T-helper 17 cell (primary cell): ENCODE data around the gene CTNNA2. TPM values are rescaled to one million over a fixed set of nuclear protein-coding genes. Genes with fewer than 3 reads are reported as not detected.
"Not testable (repeated sequence)": the region's sequence is repeated elsewhere in the genome, so short reads cannot be mapped to it uniquely, and the experiment has no call there.

Source experiments
- ATAC-seq: fragments of 150-1000 bp; cut with Tn5 transposase; 2 replicates; pipeline ENCODE4 v1.10.0; 2021; ENCODE audit warnings: mild to moderate bottlenecking, moderate library complexity
- DNase-seq, 3 donors: peaks; one replicate each; pipeline versions ENCODE4 v3.0.0 to v3.0.0-alpha.2; 2020 to 2021
- H3K9me3 ChIP-seq: one replicate; pipeline ENCODE4 v1.7.0; 2013; ENCODE audit warnings: low read length, mild to moderate bottlenecking; ENCODE audit not compliant: control insufficient read depth, poor library complexity, severe bottlenecking
- H3K27ac Mint-ChIP-seq: one replicate; pipeline ENCODE4 v1.8.0; 2022; ENCODE audit warnings: mild to moderate bottlenecking, moderate library complexity, mixed read lengths
- H3K27me3 Mint-ChIP-seq: one replicate; pipeline ENCODE4 v1.8.0; 2022; ENCODE audit warnings: mixed read lengths
- H3K36me3 Mint-ChIP-seq: one replicate; pipeline ENCODE4 v1.8.0; 2022; ENCODE audit warnings: low read depth, mixed read lengths
- H3K4me1 Mint-ChIP-seq: one replicate; pipeline ENCODE4 v1.8.0; 2022; ENCODE audit warnings: mild to moderate bottlenecking, mixed read lengths
- H3K4me3 Mint-ChIP-seq: one replicate; pipeline ENCODE4 v1.8.0; 2022; ENCODE audit warnings: mild to moderate bottlenecking, moderate library complexity, mixed read lengths
- total RNA-seq, 4 donors: library from RNA in 2 of 4; stranded (reverse) in 2 of 4; gene quantifications; one replicate each; pipeline ENCODE4 v1.2.3 and lab custom pipeline; 2022 to 2026

CTNNA2 gene
- total RNA-seq, 2 donors from 2014 or later = not detected

DNA sequence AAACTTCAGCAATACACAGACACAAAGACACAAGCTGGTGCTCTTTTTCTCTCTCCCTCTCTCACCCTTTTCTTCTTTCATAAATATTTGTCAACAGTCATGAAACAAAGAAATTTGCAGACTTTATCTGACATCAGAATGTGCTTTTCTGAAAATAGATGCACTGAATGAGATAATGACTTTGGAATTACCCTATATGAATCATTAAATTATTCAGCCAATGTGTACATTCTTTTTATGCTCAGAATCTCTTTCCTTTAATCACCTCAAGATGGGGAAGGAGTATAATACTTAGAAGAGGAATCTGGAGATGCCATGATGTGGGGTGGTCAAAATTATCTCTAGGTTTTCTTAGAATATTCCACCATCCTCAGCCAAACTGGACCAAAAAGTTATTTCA is 501.8 kb downstream of the CTNNA2 start:
- Mint-ChIP-seq H3K4me3 (no peak overlapping the region), H3K27me3 (no peaks in the 10 kb centered on the region), H3K4me1 (no peaks in the 10 kb centered on the region), H3K36me3 (no peaks in the 10 kb centered on the region), H3K27ac (no peak overlapping the region)
- no peak for DNase-seq
- no peaks in the 10 kb centered on the region for H3K9me3 ChIP-seq
- no peak for ATAC-seq

DNA sequence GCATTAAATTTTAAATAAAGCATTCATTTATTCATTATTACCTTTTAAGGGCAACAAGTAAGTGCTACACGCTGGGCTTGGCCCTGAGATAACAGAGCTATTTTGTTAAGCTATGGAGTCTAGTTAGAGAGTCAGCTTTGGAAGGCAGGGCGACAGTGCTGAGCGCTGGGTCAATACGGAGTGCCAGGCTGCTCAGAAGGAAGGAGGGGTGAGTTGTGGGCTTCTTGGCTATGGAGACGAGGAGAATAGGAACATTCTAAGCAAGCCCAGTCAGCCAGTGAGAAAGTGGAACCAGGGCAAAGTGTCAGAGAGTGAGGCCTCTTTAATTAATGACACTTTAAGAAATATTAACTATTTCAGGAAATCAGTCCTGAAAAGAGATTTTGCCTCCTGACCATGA is 503.3 kb downstream of the CTNNA2 start:
- Mint-ChIP-seq H3K27me3 (no peaks in the 10 kb centered on the region), H3K4me3 (no peak overlapping the region), H3K27ac (no peak overlapping the region), H3K4me1 (no peaks in the 10 kb centered on the region), H3K36me3 (no peaks in the 10 kb centered on the region)
- no peak for DNase-seq
- ATAC-seq = no peak
- no peaks in the 10 kb centered on the region for H3K9me3 ChIP-seq

DNA sequence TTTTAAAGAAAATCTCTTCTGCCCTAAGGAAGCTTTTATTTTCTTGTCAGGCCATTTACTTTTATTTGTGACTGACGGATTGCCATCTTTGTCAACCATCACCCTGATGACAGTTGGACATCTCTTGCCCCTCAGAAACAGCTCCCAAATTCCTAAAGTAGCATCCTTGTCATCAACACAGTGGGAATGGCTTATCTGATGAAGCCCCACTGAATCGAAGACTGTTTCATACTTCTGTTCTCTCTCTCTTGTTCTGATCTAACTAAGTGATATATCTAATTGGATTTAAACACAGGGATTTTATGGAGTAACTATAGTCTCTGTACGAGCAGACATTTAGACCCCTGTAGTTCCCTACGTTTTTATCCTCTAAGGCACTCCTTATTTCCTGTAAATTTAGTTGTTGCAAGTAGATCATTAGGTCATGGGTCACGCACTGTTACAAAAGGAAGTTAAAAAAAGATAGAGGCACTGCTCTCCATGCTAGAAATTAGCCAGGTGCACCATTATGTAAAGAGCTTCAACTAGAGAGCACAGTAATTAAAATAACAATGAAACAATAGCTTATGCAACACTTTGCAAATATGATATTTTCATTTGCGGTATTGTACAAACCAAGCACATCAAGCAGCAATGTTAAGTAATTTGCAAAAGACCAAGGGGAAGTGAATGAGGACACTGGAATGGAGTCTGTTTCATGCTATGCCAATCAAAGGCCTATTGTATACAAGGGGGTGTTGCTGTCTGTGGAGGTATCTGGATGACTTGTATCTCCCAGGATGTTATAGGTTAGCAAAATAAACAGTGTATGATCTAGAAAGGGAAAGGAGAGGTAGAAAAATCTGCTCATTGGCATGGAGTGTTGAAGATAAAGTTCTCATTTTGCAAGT is 507.0 kb downstream of the CTNNA2 start:
- no peak for ATAC-seq
- H3K27me3 Mint-ChIP-seq = no peaks in the 10 kb centered on the region
- H3K36me3 Mint-ChIP-seq = no peaks in the 10 kb centered on the region
- H3K27ac Mint-ChIP-seq = no peak overlapping the region
- no peaks in the 10 kb centered on the region for H3K9me3 ChIP-seq
- no peak overlapping the region for H3K4me3 Mint-ChIP-seq
- no peaks in the 10 kb centered on the region for H3K4me1 Mint-ChIP-seq
- no peak for DNase-seq

DNA sequence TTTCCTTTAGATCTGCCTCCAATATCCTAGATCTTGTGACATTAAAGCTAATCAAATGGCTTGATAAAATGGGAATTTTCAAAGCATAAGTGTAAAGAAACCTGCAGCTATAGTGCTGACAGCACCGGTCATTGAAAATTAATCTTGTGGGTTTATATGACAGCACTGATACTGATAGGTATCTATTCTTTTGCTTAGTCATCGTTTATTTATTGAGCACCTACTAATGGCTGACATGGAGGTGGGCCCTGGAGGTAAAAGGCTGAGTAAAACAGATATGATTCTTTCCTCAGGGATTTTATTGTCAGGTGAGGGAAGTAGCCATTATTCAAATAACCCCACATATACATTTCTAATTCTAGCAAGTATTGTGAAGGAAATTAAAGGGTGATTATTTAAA is 509.2 kb downstream of the CTNNA2 start:
- no peak for DNase-seq
- Mint-ChIP-seq H3K27me3 (no peaks in the 10 kb centered on the region), H3K4me3 (no peak overlapping the region), H3K36me3 (no peaks in the 10 kb centered on the region), H3K4me1 (no peaks in the 10 kb centered on the region), H3K27ac (no peak overlapping the region)
- ATAC-seq = no peak
- no peaks in the 10 kb centered on the region for H3K9me3 ChIP-seq

DNA sequence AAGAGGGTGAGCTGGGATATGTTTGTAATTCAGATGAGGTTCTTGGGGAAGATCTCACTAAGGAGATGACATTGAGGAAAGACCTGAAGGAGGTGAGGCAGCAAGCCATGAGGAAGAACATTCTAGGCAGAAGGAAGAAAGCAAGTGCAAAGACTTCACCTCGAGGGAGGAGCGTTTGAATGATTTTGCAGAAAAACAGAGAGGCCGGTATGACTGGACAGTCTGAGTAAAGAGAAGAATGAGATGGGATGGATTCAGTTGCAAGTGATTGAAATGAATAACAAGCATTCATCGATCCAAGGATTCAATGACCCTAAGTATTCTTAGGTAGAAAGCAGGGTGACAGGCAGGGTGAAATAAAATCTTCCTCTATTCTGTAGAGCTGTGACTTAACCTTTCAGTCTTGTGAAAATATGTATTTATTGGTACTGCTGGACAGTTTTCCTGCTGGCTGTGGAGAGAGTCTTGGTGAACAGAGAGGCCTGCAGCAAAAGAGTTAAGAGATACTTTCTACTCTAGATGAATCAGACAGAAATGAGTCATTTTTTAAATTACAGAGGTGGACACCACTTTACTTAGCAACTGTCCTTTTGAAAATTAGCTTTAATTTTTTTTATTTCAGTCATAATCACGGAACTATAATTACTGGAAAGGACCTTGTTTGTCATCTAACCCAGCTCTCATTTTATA is 513.3 kb downstream of the CTNNA2 start:
- H3K36me3 Mint-ChIP-seq = no peaks in the 10 kb centered on the region
- no peak overlapping the region for H3K27ac Mint-ChIP-seq
- H3K4me3 Mint-ChIP-seq = no peak overlapping the region
- no peak for ATAC-seq
- no peaks in the 10 kb centered on the region for H3K9me3 ChIP-seq
- no peaks in the 10 kb centered on the region for H3K4me1 Mint-ChIP-seq
- no peaks in the 10 kb centered on the region for H3K27me3 Mint-ChIP-seq
- no peak for DNase-seq

DNA sequence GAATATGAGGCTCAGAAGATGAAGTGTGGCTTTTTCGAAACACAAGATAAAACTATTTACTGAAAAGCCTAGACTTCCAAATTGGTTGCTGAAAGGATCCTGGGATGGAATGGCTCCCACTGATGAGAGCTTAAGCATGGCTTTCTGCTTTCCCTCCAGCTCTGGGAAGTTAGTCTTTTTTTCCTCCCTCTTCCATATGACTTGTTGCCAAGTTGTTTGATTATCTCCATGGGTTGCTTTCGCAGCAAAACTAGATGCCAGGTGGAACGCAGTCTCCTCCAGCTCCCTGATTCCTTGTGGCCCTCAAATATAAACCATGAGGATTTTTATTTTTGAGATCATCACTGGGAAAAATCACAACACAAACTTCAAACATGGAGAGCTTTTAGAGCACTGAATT is 515.2 kb downstream of the CTNNA2 start:
- ATAC-seq (no peak), DNase-seq (no peak)
- Mint-ChIP-seq H3K4me1 (no peaks in the 10 kb centered on the region), H3K27me3 (no peaks in the 10 kb centered on the region), H3K27ac (no peak overlapping the region), H3K36me3 (no peaks in the 10 kb centered on the region), H3K4me3 (no peak overlapping the region)
- H3K9me3 ChIP-seq = no peaks in the 10 kb centered on the region

DNA sequence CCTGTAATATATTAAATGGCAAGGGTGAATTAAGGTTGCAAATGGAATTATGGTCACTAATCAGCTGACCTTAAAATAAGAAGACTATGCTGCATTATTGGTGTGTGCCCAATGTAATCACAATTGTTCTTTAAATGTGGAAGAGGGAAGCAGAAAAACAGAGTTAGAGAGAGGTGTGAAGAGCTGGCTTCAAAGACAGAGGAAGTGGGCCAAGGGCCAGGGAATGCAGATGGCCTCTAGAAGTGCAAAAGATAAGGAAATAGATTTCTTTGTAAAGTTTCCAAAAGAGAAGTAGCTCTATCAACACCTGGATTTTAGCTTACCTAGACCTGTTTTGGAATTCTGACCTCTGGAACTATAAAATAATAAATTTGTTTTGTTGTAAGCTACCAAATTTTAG is 515.7 kb downstream of the CTNNA2 start:
- H3K4me1 Mint-ChIP-seq = no peaks in the 10 kb centered on the region
- H3K9me3 ChIP-seq = no peaks in the 10 kb centered on the region
- no peak overlapping the region for H3K27ac Mint-ChIP-seq
- H3K27me3 Mint-ChIP-seq = no peaks in the 10 kb centered on the region
- ATAC-seq (no peak), DNase-seq (no peak)
- H3K4me3 Mint-ChIP-seq = no peak overlapping the region
- H3K36me3 Mint-ChIP-seq = no peaks in the 10 kb centered on the region

DNA sequence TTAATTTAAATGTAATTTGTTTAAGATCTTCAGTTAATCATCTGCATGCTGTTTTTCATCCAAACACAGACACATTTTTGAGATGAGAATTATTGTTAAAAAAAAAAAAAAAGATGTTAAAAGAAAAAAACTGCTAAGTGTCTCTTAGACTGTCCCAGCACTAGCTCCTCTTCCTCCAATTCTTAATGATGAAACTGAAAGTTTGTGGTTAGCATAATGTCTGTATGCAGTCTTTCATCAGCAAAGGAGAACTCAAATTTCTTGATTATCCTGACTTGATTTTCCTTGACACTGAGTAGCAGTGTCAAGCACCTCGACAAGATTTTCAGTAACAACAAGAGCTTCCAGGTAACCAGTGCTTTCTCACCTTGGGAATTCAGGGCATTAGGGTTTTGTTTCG is 517.3 kb downstream of the CTNNA2 start:
- DNase-seq (no peak), ATAC-seq (no peak)
- no peak overlapping the region for H3K4me3 Mint-ChIP-seq
- no peaks in the 10 kb centered on the region for H3K36me3 Mint-ChIP-seq
- H3K27ac Mint-ChIP-seq = no peak overlapping the region
- no peaks in the 10 kb centered on the region for H3K4me1 Mint-ChIP-seq
- H3K27me3 Mint-ChIP-seq = no peaks in the 10 kb centered on the region
- H3K9me3 ChIP-seq = no peaks in the 10 kb centered on the region

DNA sequence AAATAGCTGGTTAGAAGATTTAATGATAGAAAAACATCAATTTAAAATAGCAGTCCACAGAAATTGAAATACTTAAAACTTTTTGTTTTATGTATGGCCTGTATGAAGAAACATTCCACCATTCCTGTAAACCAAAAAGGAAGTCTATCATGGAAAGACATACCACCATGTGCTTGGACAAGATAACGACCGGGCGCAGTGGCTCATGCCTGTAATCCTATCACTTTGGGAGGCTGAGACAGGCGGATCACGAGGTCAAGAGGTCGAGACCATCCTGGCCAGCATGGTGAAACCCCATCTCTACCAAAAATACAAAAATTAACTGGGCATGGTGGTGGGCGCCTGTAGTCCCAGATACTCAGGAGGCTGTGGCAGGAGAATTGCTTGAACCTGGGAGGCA is 519.8 kb downstream of the CTNNA2 start:
- H3K4me1 Mint-ChIP-seq, H3K9me3 ChIP-seq, H3K36me3 Mint-ChIP-seq, DNase-seq, H3K27me3 Mint-ChIP-seq, H3K27ac Mint-ChIP-seq, ATAC-seq, H3K4me3 Mint-ChIP-seq: not testable (repeated sequence)

DNA sequence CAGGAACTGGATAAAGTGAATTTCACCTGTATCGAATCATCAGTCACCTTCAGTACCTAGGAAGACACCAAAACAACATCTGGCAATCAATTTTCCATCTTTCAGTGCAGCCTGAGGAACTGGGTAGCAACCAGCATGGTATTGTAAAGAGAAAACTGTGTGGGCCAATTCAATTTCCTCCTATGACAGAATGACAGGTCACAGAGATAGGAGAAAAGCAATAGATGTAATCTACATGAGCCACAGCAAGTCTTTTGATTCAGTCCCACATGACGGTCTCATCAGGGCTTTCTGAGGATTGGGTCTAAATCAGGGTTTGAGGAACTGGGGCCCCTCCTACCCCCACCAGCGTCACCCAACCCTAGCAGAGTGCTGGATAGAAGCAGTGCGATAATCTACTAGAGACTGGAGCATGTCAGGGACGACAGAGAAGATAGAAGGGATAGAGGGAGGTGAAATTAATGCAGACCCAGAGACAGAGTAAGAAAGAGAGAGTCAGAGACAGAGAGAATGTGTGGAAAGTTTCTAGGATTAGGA is 523.0 kb downstream of the CTNNA2 start:
- no peaks in the 10 kb centered on the region for H3K9me3 ChIP-seq
- H3K27me3 Mint-ChIP-seq = no peaks in the 10 kb centered on the region
- DNase-seq (no peak), ATAC-seq (no peak)
- H3K27ac Mint-ChIP-seq = no peak overlapping the region
- H3K4me3 Mint-ChIP-seq = no peak overlapping the region
- H3K36me3 Mint-ChIP-seq = no peaks in the 10 kb centered on the region
- H3K4me1 Mint-ChIP-seq = no peaks in the 10 kb centered on the region

DNA sequence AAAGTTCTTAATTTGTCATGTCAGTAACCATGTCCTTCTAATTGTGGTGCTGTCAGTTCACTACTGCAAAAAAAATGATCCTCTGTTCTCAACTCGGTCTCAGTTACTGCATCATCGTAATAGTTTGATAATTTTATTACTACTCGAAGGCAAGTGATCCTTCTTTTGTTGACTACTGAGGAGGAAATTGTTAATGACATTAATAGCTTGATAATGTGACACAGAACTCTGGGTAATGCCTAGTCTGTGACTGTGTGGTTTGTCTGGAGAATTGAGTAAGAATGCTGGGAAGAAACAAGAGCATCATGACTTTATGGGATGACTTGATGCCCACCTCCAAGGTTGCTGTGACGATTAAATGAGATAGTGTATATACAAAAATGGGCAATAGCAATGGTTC is 524.5 kb downstream of the CTNNA2 start:
- Mint-ChIP-seq H3K4me1 (no peaks in the 10 kb centered on the region), H3K36me3 (no peaks in the 10 kb centered on the region), H3K27me3 (no peaks in the 10 kb centered on the region), H3K4me3 (no peak overlapping the region), H3K27ac (no peak overlapping the region)
- no peaks in the 10 kb centered on the region for H3K9me3 ChIP-seq
- ATAC-seq (no peak), DNase-seq (no peak)

DNA sequence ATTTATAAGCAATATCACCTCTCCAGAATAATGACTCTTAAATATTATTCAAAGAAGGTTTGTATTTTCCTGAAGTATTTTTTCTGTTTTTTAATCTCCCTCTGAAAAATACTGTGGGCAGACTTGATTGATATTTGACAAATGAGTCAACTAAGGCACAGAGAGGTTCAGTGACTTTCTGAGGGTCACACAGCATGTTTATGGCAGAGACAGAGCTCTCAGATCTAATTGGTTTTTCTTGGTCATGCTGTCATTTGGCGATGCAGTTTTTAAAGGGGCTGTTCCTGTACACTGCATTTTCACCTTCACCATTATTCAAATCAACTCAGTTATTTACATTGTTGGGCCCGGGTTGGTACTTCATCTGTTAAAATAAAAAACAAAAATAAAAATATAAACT is 527.4 kb downstream of the CTNNA2 start:
- Mint-ChIP-seq H3K27me3 (no peaks in the 10 kb centered on the region), H3K4me1 (no peaks in the 10 kb centered on the region), H3K27ac (no peak overlapping the region), H3K4me3 (no peak overlapping the region), H3K36me3 (no peaks in the 10 kb centered on the region)
- no peak for DNase-seq
- ATAC-seq = no peak
- H3K9me3 ChIP-seq = no peaks in the 10 kb centered on the region

DNA sequence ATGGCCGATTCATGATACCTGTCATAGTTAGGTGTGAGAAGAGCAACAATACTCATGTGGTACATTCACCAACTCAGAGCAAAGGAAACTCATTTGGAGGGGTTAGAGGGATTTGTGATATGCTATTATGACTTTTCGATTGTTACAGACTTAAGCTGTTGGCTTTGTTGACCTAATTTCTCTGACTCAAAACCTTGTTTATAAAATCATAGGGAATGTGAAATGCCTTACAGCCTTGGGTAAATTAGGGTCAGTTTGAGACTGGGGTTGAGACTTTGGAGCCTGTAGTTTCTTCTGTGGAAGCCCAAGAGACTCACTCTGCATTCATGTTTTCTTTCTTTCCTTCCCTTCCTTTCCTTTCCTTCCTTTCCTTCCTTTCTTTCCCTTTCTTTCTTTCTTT is 529.8 kb downstream of the CTNNA2 start:
- Mint-ChIP-seq H3K4me3 (no peak overlapping the region), H3K4me1 (no peaks in the 10 kb centered on the region), H3K27ac (no peak overlapping the region), H3K27me3 (no peaks in the 10 kb centered on the region), H3K36me3 (no peaks in the 10 kb centered on the region)
- DNase-seq (no peak), ATAC-seq (no peak)
- no peaks in the 10 kb centered on the region for H3K9me3 ChIP-seq

DNA sequence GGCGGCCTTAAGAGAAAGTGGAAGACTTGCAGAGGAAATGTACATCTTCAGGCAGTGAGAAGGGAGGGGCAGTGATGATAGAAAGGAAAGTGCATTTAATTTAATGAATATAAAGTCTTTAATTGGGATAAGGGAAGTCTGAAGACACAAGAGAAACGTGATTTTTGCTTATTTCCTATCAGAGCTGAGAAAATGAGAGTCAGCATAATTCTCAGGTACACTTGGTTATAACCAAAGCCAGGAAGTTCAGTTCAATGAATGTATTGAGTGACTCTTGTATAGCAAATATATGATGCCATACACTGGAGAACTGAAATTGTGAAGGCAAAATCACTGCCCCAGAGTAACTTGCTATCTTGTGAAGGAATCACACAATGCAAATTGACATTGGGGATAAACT is 535.4 kb downstream of the CTNNA2 start:
- Mint-ChIP-seq H3K27ac (no peak overlapping the region), H3K27me3 (no peaks in the 10 kb centered on the region), H3K4me1 (no peaks in the 10 kb centered on the region), H3K36me3 (no peaks in the 10 kb centered on the region), H3K4me3 (no peak overlapping the region)
- H3K9me3 ChIP-seq = no peaks in the 10 kb centered on the region
- no peak for DNase-seq
- ATAC-seq = no peak
